ENCODE results near the gene OR5K2. TPM values are rescaled to one million over a fixed set of nuclear protein-coding genes. Genes with fewer than 3 reads are reported as not detected.
A peak's percentile ranks its signal among the peaks of the same experiment; 100 is the strongest.

The OR5K2 gene
- total RNA-seq, 1 donor from 2014 or later, result not detected

DNA sequence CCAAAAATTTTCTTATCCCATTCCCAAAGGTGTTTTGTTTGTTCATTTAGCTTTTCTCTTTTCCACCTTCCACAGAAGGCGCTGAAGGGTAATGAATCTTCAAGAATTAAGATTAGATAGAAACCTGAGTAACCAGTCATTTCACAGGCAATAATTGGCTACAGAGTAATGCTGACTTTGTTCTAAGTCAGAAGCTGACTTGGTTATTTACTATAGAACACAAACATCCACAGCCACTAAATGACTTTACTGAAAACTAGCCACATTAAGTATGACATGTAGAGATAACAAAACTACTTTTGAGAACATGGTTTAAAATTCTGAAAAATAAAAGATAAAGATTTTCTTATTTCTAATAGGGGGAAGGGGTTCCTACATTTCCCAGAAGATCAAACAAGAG is 17.5 kb downstream of the OR5K2 start:
- no peak for DNase-seq (ENCODE audit: low spot score)
- H3K36me3 Mint-ChIP-seq, result peaks cover 31% of the 10 kb centered on the region
- Histone ChIP-seq H3K79me2 (ENCODE audit: low read depth) (peaks cover 20% of the 10 kb centered on the region), H3F3A (ENCODE audit: low read depth) (no peaks in the 10 kb centered on the region), H3K4me1 (no peaks in the 10 kb centered on the region), H3K27ac (no peak overlapping the region), H4K20me1 (ENCODE audit: low read depth) (peaks cover 4% of the 10 kb centered on the region), H3K9me3 (ENCODE audit: low read depth) (no peaks in the 10 kb centered on the region), H3K27me3 (no peaks in the 10 kb centered on the region), H2AFZ (replicated peaks) (no peak overlapping the region), H3K36me3 (peaks cover 6% of the 10 kb centered on the region), H3K4me2 (no peak overlapping the region), H3K9ac (no peak overlapping the region), H3K4me3 (no peak overlapping the region)
- H3K4me1 Mint-ChIP-seq, result no peaks in the 10 kb centered on the region
- no peak for TF ChIP-seq CTCF (IDR thresholded peaks at IDR 0.05)
- no peak for TF ChIP-seq EZH2 (IDR thresholded peaks at IDR 0.05)
- no peak for TF ChIP-seq EZH2phosphoT487 (IDR thresholded peaks at IDR 0.05)
- no peaks in the 10 kb centered on the region for H3K9me3 Mint-ChIP-seq
- H3K27ac Mint-ChIP-seq, result no peak overlapping the region
- H3K4me3 Mint-ChIP-seq, result no peak overlapping the region
- no peaks in the 10 kb centered on the region for H3K27me3 Mint-ChIP-seq (ENCODE audit: insufficient read depth, low read depth)

DNA sequence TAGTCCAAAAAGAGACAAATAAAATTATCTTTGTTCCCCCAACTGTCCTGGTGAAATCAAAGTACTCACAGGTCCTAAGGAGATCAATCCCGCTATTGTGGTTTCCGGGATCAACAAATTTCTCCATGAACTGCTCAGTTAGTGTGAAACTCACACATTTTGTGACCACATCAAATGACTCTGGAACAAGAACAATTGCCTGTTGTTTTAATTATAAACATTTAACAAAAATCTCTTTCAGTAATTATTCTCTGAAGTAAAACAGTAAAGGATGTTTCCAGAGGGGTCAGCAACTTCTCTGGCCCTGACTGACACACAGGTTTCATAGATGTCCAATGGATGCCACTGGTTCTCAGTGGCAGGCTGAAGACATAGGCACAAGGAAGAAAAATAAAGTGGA is 21.3 kb downstream of the OR5K2 start:
- peaks cover 13% of the 10 kb centered on the region for H3K36me3 ChIP-seq
- no peak overlapping the region for H3K4me2 ChIP-seq
- Mint-ChIP-seq H3K4me1 (peaks cover 11% of the 10 kb centered on the region), H3K27me3 (ENCODE audit: insufficient read depth, low read depth) (no peaks in the 10 kb centered on the region), H3K36me3 (peaks cover 34% of the 10 kb centered on the region), H3K9me3 (no peaks in the 10 kb centered on the region), H3K27ac (no peak overlapping the region), H3K4me3 (no peak overlapping the region)
- H3F3A ChIP-seq (ENCODE audit: low read depth), result peaks cover 6% of the 10 kb centered on the region
- H4K20me1 ChIP-seq (ENCODE audit: low read depth), result peaks cover 4% of the 10 kb centered on the region
- H3K9me3 ChIP-seq (ENCODE audit: low read depth), result no peaks in the 10 kb centered on the region
- no peaks in the 10 kb centered on the region for H3K4me1 ChIP-seq
- H3K79me2 ChIP-seq (ENCODE audit: low read depth), result peaks cover 45% of the 10 kb centered on the region
- TF ChIP-seq CTCF (IDR thresholded peaks at IDR 0.05), result no peak
- TF ChIP-seq EZH2phosphoT487 (IDR thresholded peaks at IDR 0.05), result no peak
- TF ChIP-seq EZH2 (IDR thresholded peaks at IDR 0.05), result no peak
- H2AFZ ChIP-seq (replicated peaks), result no peak overlapping the region
- H3K27ac ChIP-seq, result no peak overlapping the region
- H3K4me3 ChIP-seq, result no peak overlapping the region
- no peaks in the 10 kb centered on the region for H3K27me3 ChIP-seq
- no peak overlapping the region for H3K9ac ChIP-seq
- no peak for DNase-seq (ENCODE audit: low spot score)

DNA sequence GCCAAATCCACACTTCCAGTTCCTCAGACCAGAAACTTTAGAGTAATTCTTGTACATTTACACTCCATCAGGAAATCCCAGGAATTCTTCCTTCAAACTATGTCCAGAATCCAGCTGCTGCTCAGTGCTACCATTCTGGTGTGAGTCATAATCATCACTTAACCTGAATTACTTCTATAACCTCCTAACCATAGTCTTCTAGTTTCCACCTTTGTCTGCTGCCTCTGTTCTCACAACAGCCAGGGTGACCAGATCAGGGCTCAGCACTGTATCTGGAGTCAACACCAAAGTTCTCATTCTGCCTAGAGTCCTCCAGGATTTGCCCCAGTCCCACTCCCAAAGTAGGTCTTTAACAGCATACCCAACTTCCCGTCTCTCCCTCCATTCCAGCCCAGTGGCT is 21.9 kb downstream of the OR5K2 start:
- Mint-ChIP-seq H3K27ac (no peak overlapping the region), H3K36me3 (peaks cover 34% of the 10 kb centered on the region), H3K27me3 (ENCODE audit: insufficient read depth, low read depth) (peaks cover 2% of the 10 kb centered on the region), H3K4me3 (no peak overlapping the region), H3K9me3 (no peaks in the 10 kb centered on the region), H3K4me1 (peaks cover 11% of the 10 kb centered on the region)
- Histone ChIP-seq H3K9ac (no peak overlapping the region), H3K27ac (no peak overlapping the region), H3K79me2 (ENCODE audit: low read depth) (peaks cover 45% of the 10 kb centered on the region), H3K36me3 (peaks cover 13% of the 10 kb centered on the region), H3F3A (ENCODE audit: low read depth) (peaks cover 6% of the 10 kb centered on the region), H3K27me3 (no peaks in the 10 kb centered on the region), H3K9me3 (ENCODE audit: low read depth) (no peaks in the 10 kb centered on the region), H3K4me3 (no peak overlapping the region), H2AFZ (replicated peaks) (no peak overlapping the region), H3K4me2 (no peak overlapping the region), H3K4me1 (no peaks in the 10 kb centered on the region), H4K20me1 (ENCODE audit: low read depth) (peaks cover 4% of the 10 kb centered on the region)
- TF ChIP-seq EZH2 (IDR thresholded peaks at IDR 0.05), result no peak
- no peak for TF ChIP-seq EZH2phosphoT487 (IDR thresholded peaks at IDR 0.05)
- DNase-seq (ENCODE audit: low spot score), result no peak

DNA sequence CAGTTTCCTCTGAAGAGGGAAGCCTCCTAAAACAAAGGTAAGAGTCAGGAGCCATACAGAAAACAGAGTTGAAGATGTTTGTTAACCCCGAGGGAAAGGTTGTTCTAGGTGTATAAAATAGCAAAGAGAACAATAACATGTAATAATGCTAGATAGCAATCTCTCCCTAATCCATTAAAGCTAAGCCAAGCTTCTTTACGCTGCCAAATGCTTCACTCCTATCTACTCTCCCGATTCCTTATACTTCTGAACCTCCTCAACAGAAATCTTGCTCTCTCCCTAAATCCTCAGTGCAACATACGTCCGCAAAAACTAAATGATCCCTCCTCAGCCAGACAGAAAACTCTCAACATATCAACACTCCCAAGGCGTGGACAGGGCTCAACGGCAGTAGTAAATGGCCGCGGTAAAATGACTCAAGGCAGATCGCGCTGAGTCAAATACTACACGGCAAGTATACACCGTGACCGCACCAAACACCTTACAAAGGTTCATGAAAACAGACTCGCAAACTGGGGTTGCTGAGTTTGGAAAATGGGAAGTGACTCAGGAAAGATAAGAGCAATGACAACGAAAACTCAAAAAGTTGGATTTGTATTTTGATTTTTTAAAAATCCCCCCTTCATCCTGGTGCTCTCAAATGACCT is 24.5 kb downstream of the OR5K2 start:
- H3K27me3 Mint-ChIP-seq (ENCODE audit: insufficient read depth, low read depth), result peaks cover 4% of the 10 kb centered on the region
- DNase-seq (ENCODE audit: low spot score), result peak; percentile 60
- peaks cover 11% of the 10 kb centered on the region for H3K4me1 Mint-ChIP-seq
- Histone ChIP-seq H3K79me2 (ENCODE audit: low read depth) (peaks cover 45% of the 10 kb centered on the region), H4K20me1 (ENCODE audit: low read depth) (peaks cover 4% of the 10 kb centered on the region), H3K9me3 (ENCODE audit: low read depth) (no peaks in the 10 kb centered on the region), H3K27me3 (peaks cover 19% of the 10 kb centered on the region), H3K4me2 (peak overlapping the region; percentile 84), H2AFZ (replicated peaks) (peak overlapping the region; percentile 68), H3K36me3 (peaks cover 7% of the 10 kb centered on the region), H3F3A (ENCODE audit: low read depth) (peaks cover 6% of the 10 kb centered on the region), H3K9ac (peak overlapping the region; percentile 42), H3K4me1 (no peaks in the 10 kb centered on the region), H3K27ac (peak overlapping the region; percentile 74), H3K4me3 (peak overlapping the region; percentile 69)
- peak overlapping the region; percentile 97 for H3K4me3 Mint-ChIP-seq
- H3K9me3 Mint-ChIP-seq, result no peaks in the 10 kb centered on the region
- peak overlapping the region; percentile 92 for H3K27ac Mint-ChIP-seq
- peaks cover 23% of the 10 kb centered on the region for H3K36me3 Mint-ChIP-seq
- TF ChIP-seq EZH2 (IDR thresholded peaks at IDR 0.05), result no peak
- TF ChIP-seq EZH2phosphoT487 (IDR thresholded peaks at IDR 0.05), result no peak
- no peak for TF ChIP-seq CTCF (IDR thresholded peaks at IDR 0.05)

Data from neural progenitor cell (in vitro differentiated cells).